Measurements from ENCODE around the gene ZNF441. TPM values are rescaled to one million over a fixed set of nuclear protein-coding genes. Genes with fewer than 3 reads are reported as not detected.

Gene ZNF441
- total RNA-seq, 4 donors from 2014 or later: 4.5 to 10.7 (median 7.7) TPM

- Histone ChIP-seq H3K4me1 (peaks cover 0 to 27% (median 8%) of the 10 kb centered on the region in 3 donors), H3K4me3 (peak within 1 kb of the TSS; percentile 64 to 66), H3K27ac (peak within 1 kb of the TSS; percentile 57 to 91 (median 86)), H3K27me3 (no peaks in the 10 kb centered on the region), H3K9me3 (no peaks in the 10 kb centered on the region), H3K36me3 (no peaks in the 10 kb centered on the region)
- peak; percentile 98 for ATAC-seq
- TF ChIP-seq EP300 (IDR thresholded peaks at IDR 0.05) (no peak), POLR2A (IDR thresholded peaks at IDR 0.05) (peak; percentile 33 to 44), POLR2AphosphoS5 (IDR thresholded peaks at IDR 0.05) (peak; percentile 11), CTCF (IDR thresholded peaks at IDR 0.05) (peak in 2 of 4 experiments; percentile 35 to 53)
- WGBS, 2 donors (ENCODE audit: low coverage in 1 of 2): 3% methylated on average over 9 of the region's 56 CpGs; no CpG with 5 or more reads in 1 of the 2 donors
Observed at GRCh38 chr19:11798391-11799330, 31.9 kb downstream of the ZNF441 start, which contains the start of gene ZNF491. Gene ZNF491, plus strand, starts transcription at chr19:11798523. Its CDS starts 7,431 bp downstream, at chr19:11805954.

GRCh38 chr19:11806354-11807098 lies 39.7 kb downstream of the ZNF441 start:
- WGBS, 2 donors (ENCODE audit: low coverage in 1 of 2): 84 to 90% methylated on average over 11 of the region's 11 CpGs
- no peak for ATAC-seq
- Histone ChIP-seq H3K27ac (no peak overlapping the region), H3K4me3 (no peak overlapping the region), H3K9me3 (peaks cover 0 to 29% (median 3%) of the 10 kb centered on the region in 3 donors), H3K36me3 (peaks cover 0 to 36% of the 10 kb centered on the region in 2 donors), H3K4me1 (no peaks in the 10 kb centered on the region), H3K27me3 (no peaks in the 10 kb centered on the region)
- TF ChIP-seq EP300 (IDR thresholded peaks at IDR 0.05): no peak
- TF ChIP-seq CTCF (IDR thresholded peaks at IDR 0.05): no peak
- no peak for TF ChIP-seq POLR2A (IDR thresholded peaks at IDR 0.05)
- no peak for TF ChIP-seq POLR2AphosphoS5 (IDR thresholded peaks at IDR 0.05)

- 80 to 85% methylated on average over 2 of the region's 2 CpGs for WGBS, 2 donors (ENCODE audit: low coverage in 1 of 2)
- no peak for TF ChIP-seq CTCF (IDR thresholded peaks at IDR 0.05)
- no peak for TF ChIP-seq POLR2A (IDR thresholded peaks at IDR 0.05)
- no peak for TF ChIP-seq POLR2AphosphoS5 (IDR thresholded peaks at IDR 0.05)
- TF ChIP-seq EP300 (IDR thresholded peaks at IDR 0.05): no peak
Observed at GRCh38 chr19:11807099-11807380, 40.2 kb downstream of the ZNF441 start.

GRCh38 chr19:11813703-11814028 lies 46.9 kb downstream of the ZNF441 start:
- Histone ChIP-seq H3K4me3 (peak overlapping the region; percentile 77 to 91), H3K36me3 (peaks cover 0 to 3% of the 10 kb centered on the region in 2 donors), H3K9me3 (no peaks in the 10 kb centered on the region), H3K4me1 (peaks cover 0 to 24% (median 8%) of the 10 kb centered on the region in 3 donors), H3K27ac (peak overlapping the region in 3 of 4 donors; percentile 92 to 95 (median 94)), H3K27me3 (no peaks in the 10 kb centered on the region)
- WGBS, 2 donors (ENCODE audit: low coverage in 1 of 2): 0% methylated on average over 1 of the region's 6 CpGs; no CpG with 5 or more reads in 1 of the 2 donors
- TF ChIP-seq EP300 (IDR thresholded peaks at IDR 0.05) (no peak), POLR2AphosphoS5 (IDR thresholded peaks at IDR 0.05) (no peak), POLR2A (IDR thresholded peaks at IDR 0.05) (no peak), CTCF (IDR thresholded peaks at IDR 0.05) (no peak)
- peak; percentile 17 for ATAC-seq

More at GRCh38 chr19:11807099-11807380, 40.2 kb downstream of the ZNF441 start:
- ATAC-seq: no peak
- no peak overlapping the region for H3K4me3 ChIP-seq
- no peaks in the 10 kb centered on the region for H3K4me1 ChIP-seq
- peaks cover 0 to 36% of the 10 kb centered on the region in 2 donors for H3K36me3 ChIP-seq
- H3K9me3 ChIP-seq: peaks cover 0 to 29% (median 3%) of the 10 kb centered on the region in 3 donors
- no peak overlapping the region for H3K27ac ChIP-seq
- H3K27me3 ChIP-seq: no peaks in the 10 kb centered on the region

Data from gastroesophageal sphincter (tissue), 4 donors.